GM12878 (cell line): ENCODE data around the gene RUVBL2. TPM values are rescaled to one million over a fixed set of nuclear protein-coding genes. Genes with fewer than 3 reads are reported as not detected.

ENCODE experiments used
- ATF7 ChIP-seq: fragments of 450-650 bp; IDR thresholded peaks from 2 replicates; pipeline ENCODE4 v1.6.1; 2016; ENCODE audit warnings: low read depth, mild to moderate bottlenecking
- BACH1 ChIP-seq: fragments of 450-650 bp; IDR thresholded peaks from 2 replicates; pipeline ENCODE4 v1.6.1; 2017; ENCODE audit warnings: mild to moderate bottlenecking, borderline replicate concordance
- BCLAF1 ChIP-seq: fragments of 450-650 bp; IDR thresholded peaks from 2 replicates; pipeline ENCODE4 v1.6.1; 2017; ENCODE audit warnings: antibody characterized with exemption, mild to moderate bottlenecking, moderate library complexity
- EED ChIP-seq: sonication (generic); IDR thresholded peaks from 2 replicates; pipeline ENCODE4 v1.6.1; 2016; ENCODE audit warnings: antibody characterized with exemption, low read depth
- HSF1 ChIP-seq: fragments of 150-350 bp; IDR thresholded peaks from 2 replicates; pipeline ENCODE4 v1.6.1; 2014; ENCODE audit warnings: mild to moderate bottlenecking, low read depth, low read length
- NFYA ChIP-seq: IDR thresholded peaks from 2 replicates; pipeline ENCODE4 v1.6.1; 2011; ENCODE audit warnings: low read depth, mild to moderate bottlenecking, low read length, improper control_type of control experiment, borderline replicate concordance
- polyA plus RNA-seq, 11 experiments: library from polyadenylated mRNA; depleted of rRNA in 4 of 11; unstranded in 6 of 11; stranded (reverse) in 5 of 11; fragments of >200 nt; fragmentation: Nextera tagmentation in 4 of 11; fragmentation: Illumina TruSeq in 1 of 11; extraction: Ambion mirVana in 4 of 11; extraction: Trizol in 1 of 11; gene quantifications; 1 replicate in 1 of 11; 2 replicates in 10 of 11; pipeline versions ENCODE4 v1.2.1 to v1.2.3, GENCODE V29; 2011 to 2016; ENCODE audit warnings: inconsistent platforms in 2 of 11, missing spikeins in 2 of 11, low read depth in 1 of 11
- total RNA-seq, 4 experiments: library from RNA; depleted of rRNA in 3 of 4; stranded (reverse); fragments of >200 nt in 3 of 4; fragmentation: Illumina TruSeq in 1 of 4; extraction: Trizol in 1 of 4; gene quantifications; 2 replicates each; pipeline versions ENCODE4 v1.2.1 to v1.2.3, GENCODE V29; 2013 to 2021
- TF ChIP-seq, protein P1 (sequence below): fragments of 450-650 bp; IDR thresholded peaks from 2 replicates; pipeline ENCODE4 v1.6.1; 2017; ENCODE audit warnings: mild to moderate bottlenecking, moderate library complexity

RUVBL2 gene
- total and polyA plus RNA-seq, 10 of the 15 experiments (the other 5 are each of a cell fraction or from before 2014, with no cell fraction given): 33.8 to 224 (median 125) TPM

GRCh38 chr19:48964205-48965039 lies 29.3 kb upstream of the RUVBL2 start (continued):
- TF ChIP-seq, protein P1, sequence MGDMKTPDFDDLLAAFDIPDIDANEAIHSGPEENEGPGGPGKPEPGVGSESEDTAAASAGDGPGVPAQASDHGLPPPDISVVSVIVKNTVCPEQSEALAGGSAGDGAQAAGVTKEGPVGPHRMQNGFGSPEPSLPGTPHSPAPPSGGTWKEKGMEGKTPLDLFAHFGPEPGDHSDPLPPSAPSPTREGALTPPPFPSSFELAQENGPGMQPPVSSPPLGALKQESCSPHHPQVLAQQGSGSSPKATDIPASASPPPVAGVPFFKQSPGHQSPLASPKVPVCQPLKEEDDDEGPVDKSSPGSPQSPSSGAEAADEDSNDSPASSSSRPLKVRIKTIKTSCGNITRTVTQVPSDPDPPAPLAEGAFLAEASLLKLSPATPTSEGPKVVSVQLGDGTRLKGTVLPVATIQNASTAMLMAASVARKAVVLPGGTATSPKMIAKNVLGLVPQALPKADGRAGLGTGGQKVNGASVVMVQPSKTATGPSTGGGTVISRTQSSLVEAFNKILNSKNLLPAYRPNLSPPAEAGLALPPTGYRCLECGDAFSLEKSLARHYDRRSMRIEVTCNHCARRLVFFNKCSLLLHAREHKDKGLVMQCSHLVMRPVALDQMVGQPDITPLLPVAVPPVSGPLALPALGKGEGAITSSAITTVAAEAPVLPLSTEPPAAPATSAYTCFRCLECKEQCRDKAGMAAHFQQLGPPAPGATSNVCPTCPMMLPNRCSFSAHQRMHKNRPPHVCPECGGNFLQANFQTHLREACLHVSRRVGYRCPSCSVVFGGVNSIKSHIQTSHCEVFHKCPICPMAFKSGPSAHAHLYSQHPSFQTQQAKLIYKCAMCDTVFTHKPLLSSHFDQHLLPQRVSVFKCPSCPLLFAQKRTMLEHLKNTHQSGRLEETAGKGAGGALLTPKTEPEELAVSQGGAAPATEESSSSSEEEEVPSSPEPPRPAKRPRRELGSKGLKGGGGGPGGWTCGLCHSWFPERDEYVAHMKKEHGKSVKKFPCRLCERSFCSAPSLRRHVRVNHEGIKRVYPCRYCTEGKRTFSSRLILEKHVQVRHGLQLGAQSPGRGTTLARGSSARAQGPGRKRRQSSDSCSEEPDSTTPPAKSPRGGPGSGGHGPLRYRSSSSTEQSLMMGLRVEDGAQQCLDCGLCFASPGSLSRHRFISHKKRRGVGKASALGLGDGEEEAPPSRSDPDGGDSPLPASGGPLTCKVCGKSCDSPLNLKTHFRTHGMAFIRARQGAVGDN: no peak
- no peak for TF ChIP-seq BCLAF1
- TF ChIP-seq ATF7: no peak
- TF ChIP-seq EED: peak; percentile 20; the same call in 1 of the 2 replicates
- TF ChIP-seq BACH1: no peak
- TF ChIP-seq HSF1: peak; percentile 65; the same call in 1 of the 2 replicates
- TF ChIP-seq NFYA: no peak
